Subcutaneous adipose tissue (tissue), 4 donors: Measurements from ENCODE around the gene HNRNPR. TPM values are rescaled to one million over a fixed set of nuclear protein-coding genes. Genes with fewer than 3 reads are reported as not detected.

ENCODE experiments used
- CTCF ChIP-seq: fragments of 450-650 bp; IDR thresholded peaks from one replicate; pipeline ENCODE4 v1.5.1; 2016; ENCODE audit warnings: low read depth, mild to moderate bottlenecking, control low read depth, antibody characterized with exemption, moderate library complexity
- total RNA-seq, 4 donors: library from RNA; depleted of rRNA; stranded (reverse); fragments of >200 nt; gene quantifications; one replicate each; pipeline ENCODE4 v1.1.0, GENCODE V29; 2016

Gene HNRNPR
- total RNA-seq, 4 donors from 2014 or later: 45.6 to 68.0 (median 64.5) TPM

GRCh38 chr1:23370709-23371584, 26.9 kb upstream of the HNRNPR start:
- no peak for TF ChIP-seq CTCF

- no peak for TF ChIP-seq CTCF
Measured at GRCh38 chr1:23370330-23370708, 26.2 kb upstream of the HNRNPR start.

DNA sequence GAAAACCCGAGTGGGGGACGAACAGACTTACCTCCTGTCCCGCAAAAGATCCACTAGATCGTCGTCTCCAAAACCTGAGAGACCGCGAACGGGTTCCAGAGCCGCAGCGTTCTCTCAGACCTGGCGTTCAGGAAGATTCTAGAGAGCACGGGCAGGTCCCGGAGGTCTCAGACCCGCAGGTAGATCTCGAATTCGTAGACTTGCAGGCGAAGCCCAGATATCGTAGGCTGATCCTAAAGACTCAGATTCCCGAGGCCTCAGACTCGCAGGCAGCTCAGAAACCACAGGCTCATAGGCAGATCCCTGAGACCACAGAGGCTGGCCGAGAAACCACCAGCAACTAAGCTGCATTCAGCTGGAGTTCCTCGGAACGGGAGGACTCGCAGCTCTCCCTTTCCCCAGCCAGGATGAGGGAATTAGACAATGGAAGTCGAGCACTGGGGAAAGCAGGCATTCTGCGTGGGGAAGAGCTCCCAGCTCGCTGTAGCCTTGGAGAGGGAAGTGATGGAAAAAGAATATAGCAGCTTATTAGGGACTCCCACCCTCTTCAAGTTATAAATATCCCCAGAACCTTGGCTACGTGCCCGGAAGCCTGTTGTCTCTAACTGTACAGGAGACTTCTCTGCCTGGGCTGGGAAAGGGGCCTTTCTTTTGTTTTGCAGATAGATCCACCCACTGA, 25.4 kb upstream of the HNRNPR start, which contains the start of gene ZNF436:
Gene ZNF436 (minus strand): TSS at position 502 of the 679 bp plus-strand sequence. CDS start 1,831 bp downstream, outside the sequence.
- TF ChIP-seq CTCF: no peak

GRCh38 chr1:23368562-23369334, 24.7 kb upstream of the HNRNPR start:
- TF ChIP-seq CTCF: no peak

DNA sequence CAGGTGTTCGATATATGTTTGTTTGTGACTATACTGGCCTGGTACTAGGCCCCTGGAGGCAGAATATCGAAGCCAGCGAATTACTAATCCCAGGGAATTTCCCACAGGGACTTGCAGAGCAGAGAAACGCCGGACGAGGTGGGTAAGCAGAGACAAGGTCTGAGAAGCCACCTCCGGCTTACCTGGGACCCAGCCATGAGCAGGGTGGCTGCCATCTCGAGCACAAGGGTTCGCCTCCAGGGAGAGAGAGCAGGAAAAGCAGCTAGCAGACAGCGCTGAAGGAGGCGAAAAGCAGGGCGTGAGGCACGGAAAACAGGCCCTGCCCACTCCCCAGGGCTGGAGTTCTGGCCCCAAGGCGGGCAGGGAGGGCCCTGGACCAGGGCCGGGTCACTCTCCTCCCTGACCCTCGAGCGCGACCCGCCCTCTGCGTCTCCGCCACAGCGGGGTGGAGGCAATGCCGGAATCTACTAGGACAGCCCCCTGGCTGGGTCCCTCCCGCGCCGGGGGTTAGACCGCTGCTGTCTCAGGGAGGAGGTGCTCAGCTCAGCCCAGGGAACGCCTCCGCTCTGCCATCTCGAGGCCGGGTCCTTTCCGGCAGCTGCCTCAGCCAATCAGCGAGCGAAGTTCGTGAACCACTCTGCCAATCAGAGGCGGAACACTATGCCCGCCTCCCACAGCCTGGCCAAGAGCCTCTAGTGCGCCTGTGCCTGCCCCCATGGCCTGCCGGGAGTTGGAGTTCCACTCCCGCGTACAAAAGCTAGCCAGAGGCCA, 23.9 kb upstream of the HNRNPR start:
- no peak for TF ChIP-seq CTCF

DNA sequence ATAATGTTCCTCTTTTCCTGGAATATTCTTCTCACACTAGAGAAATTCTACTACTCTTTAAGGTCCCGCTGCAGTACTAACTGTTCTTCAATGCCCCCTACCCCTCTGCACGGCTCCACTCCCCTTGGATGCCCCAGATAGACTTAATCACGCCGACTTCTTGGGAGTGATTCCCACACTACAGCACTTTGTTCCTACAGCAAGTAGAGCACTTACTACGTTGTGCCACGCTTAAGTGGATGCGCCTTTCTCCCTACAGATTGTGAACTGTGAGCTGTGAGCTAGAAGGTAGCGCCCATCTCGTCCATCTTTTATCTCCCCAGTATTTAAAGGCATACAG, 23.3 kb upstream of the HNRNPR start:
- no peak for TF ChIP-seq CTCF
